HG03520 (cell line): ENCODE results near the gene FANCD2OS.
"Not testable (repeated sequence)": the region's sequence is repeated elsewhere in the genome, so short reads cannot be mapped to it uniquely, and the experiment has no call there.

Experiments used
- ATAC-seq: cut with Tn5 transposase; IDR thresholded peaks from one replicate; pipeline ENCODE4 v1.9.1; 2021; ENCODE audit warnings: mild to moderate bottlenecking, moderate library complexity; ENCODE audit not compliant: unreplicated experiment

FANCD2OS gene

GRCh38 chr3:10093678-10094077 lies 14.4 kb downstream of the FANCD2OS start:
- ATAC-seq: no peak

GRCh38 chr3:10091387-10091786 lies 16.7 kb downstream of the FANCD2OS start:
- ATAC-seq: not testable (repeated sequence)

DNA sequence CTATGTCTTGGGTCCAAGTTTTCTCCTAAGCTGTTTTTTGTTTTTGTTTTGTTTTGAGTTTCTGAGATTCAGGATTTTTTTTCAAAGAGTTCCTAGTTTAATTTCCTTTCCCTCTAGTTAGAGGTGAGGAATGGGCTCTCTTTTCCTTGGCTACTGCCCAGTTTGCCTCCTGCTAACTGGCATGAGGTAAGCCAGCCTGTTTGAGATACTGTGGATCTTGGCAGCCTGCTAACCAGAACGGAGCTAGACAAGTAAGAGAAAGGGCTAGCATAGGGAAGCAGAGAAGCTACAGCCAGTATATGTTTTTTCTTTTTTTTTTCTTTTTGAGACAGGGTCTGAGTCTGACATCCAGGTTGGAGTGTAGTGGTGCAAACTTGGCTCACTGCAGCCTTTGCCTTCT lies 17.3 kb downstream of the FANCD2OS start:
- ATAC-seq: not testable (repeated sequence)

- ATAC-seq: no peak
These were observed 17.9 kb downstream of the FANCD2OS start for GRCh38 chr3:10090179-10090578.

DNA sequence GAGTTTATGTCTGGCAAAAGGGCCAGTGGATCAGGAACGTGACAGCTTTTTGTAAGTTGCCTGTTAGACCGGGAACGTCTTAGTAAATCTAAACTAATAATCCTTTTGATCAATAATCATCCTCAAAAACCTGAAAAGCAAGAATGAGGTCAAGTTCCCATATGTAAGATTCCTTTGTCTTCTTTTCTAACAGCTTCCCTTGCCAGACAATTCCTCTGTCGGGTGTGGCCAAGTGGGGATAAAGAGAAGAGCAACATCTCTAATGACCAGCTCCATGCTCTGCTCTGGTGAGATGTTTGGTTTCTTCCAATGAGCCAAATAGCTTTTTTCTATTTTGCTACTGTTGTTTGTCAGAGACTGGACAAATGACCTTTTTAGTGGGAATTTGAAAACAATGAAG lies 19.8 kb downstream of the FANCD2OS start:
- ATAC-seq: no peak

GRCh38 chr3:10085738-10086137 lies 22.3 kb downstream of the FANCD2OS start:
- ATAC-seq: no peak

DNA sequence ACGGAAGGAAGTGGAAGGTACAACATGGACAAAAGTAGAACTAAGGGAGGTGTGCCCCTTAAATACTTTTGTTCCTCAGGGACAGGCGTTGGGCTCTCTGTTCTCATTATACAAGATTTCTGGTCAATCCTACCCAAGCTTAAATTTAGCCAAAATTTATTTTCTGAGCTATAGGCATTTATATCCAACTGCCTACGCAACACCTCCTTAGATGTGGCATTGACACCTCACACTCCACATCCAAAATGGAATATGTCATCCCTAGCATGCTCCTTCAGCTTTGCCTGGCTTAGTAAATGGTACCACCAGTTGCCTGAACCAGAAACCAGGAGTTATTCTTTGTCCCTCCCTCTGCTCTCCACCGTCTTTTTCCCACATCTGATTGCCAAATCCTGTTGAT lies 26.2 kb downstream of the FANCD2OS start:
- ATAC-seq: no peak

DNA sequence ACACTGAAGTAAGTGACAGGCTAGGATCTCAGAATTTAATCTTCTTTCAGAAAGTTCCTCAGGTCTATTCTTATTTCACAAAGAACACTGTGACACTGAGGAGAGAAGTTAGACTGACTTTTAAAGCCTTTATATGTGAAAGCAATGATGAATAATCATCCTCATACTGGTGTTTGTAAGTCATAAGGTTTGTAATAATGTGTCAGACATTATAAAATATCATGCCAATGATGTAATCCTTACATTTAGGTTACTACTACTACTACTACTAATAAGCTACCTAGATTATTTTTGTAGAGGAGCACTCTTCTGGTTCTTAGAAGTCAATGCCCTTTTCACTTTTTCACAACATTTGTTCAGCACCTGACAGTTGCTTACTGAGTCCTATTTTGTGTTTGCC lies 33.4 kb downstream of the FANCD2OS start:
- no peak for ATAC-seq

DNA sequence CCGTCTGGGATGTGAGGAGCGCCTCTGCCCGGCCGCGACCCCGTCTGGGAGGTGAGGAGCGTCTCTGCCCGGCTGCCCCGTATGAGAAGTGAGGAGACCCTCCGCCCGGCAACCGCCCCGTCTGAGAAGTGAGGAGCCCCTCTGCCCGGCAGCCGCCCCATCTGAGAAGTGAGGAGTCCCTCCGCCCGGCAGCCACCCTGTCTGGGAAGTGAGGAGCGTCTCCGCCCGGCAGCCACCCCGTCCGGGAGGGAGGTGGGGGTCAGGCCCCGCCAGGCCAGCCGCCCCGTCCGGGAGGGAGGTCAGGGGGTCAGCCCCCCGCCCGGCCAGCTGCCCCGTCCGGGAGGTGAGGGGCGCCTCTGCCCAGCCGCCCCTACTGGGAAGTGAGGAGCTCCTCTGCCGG lies 38.0 kb downstream of the FANCD2OS start:
- not testable (repeated sequence) for ATAC-seq

- ATAC-seq: no peak
These were observed 53.0 kb downstream of the FANCD2OS start for GRCh38 chr3:10055097-10055496.
